CD4-positive, alpha-beta T cell (primary cell): ENCODE results near the gene SAMHD1. TPM values are rescaled to one million over a fixed set of nuclear protein-coding genes. Genes with fewer than 3 reads are reported as not detected.

Source experiments
- ATAC-seq: fragments of 200-7000 bp; cut with Tn5 transposase; one replicate; pipeline ENCODE4 v1.10.0; 2022; ENCODE audit warnings: mild to moderate bottlenecking; ENCODE audit not compliant: poor library complexity
- CTCF ChIA-PET: fragments of 350-600 bp; sonication (Branson Sonifier 250); formaldehyde crosslinking; loops from one replicate; lab custom pipeline; 2021; ENCODE audit warnings: antibody characterized with exemption, inconsistent platforms; lab: Charles Lee
- POLR2A ChIA-PET: fragments of 350-600 bp; sonication (Branson Sonifier 250); formaldehyde crosslinking; loops from one replicate; lab custom pipeline; 2021; ENCODE audit warnings: antibody characterized with exemption, inconsistent platforms; lab: Charles Lee
- DNase-seq, 14 experiments: peaks; one replicate each; pipeline ENCODE4 v3.0.0-alpha.2; 2013 to 2020; ENCODE audit warnings: mixed read lengths in 2 of 14
- H3K27ac ChIP-seq, 2 donors: one replicate each; pipeline versions ENCODE4 v1.5.1 to v1.7.0; 2013; ENCODE audit warnings: low read length in 2 of 2, low read depth in 1 of 2, mild to moderate bottlenecking in 1 of 2
- H3K27me3 ChIP-seq, 2 experiments: 1 replicate in 1 of 2; 2 replicates in 1 of 2; pipeline versions ENCODE4 v1.6.1 to v1.7.0; 2013; ENCODE audit warnings: low read length in 2 of 2, control low read depth in 1 of 2, mild to moderate bottlenecking in 1 of 2, moderate library complexity in 1 of 2; ENCODE audit not compliant: insufficient read depth in 2 of 2, control insufficient read depth in 1 of 2
- H3K36me3 ChIP-seq: one replicate; pipeline ENCODE4 v1.6.1; 2013; ENCODE audit warnings: low read length, control low read depth; ENCODE audit not compliant: insufficient read depth
- H3K4me1 ChIP-seq: one replicate; pipeline ENCODE4 v1.6.1; 2013; ENCODE audit warnings: low read length, control low read depth; ENCODE audit not compliant: insufficient read depth
- H3K4me3 ChIP-seq: one replicate; pipeline ENCODE4 v1.5.1; 2013; ENCODE audit warnings: mild to moderate bottlenecking, low read length, moderate library complexity
- H3K9me3 ChIP-seq, 2 experiments: 1 replicate in 1 of 2; 2 replicates in 1 of 2; pipeline versions ENCODE4 v1.6.1 to v1.7.0; 2013; ENCODE audit warnings: low read length in 2 of 2, mild to moderate bottlenecking in 2 of 2, control low read depth in 1 of 2, moderate library complexity in 1 of 2; ENCODE audit not compliant: control insufficient read depth in 1 of 2, insufficient read depth in 1 of 2
- H3K27ac Mint-ChIP-seq: one replicate; pipeline ENCODE4 v1.8.0; 2020; ENCODE audit warnings: mixed read lengths
- H3K27me3 Mint-ChIP-seq: one replicate; pipeline ENCODE4 v1.8.0; 2021; ENCODE audit warnings: mixed read lengths
- H3K36me3 Mint-ChIP-seq: one replicate; pipeline ENCODE4 v1.8.0; 2021; ENCODE audit warnings: low read depth, mixed read lengths
- H3K4me1 Mint-ChIP-seq: one replicate; pipeline ENCODE4 v1.8.0; 2021; ENCODE audit warnings: low read depth, mixed read lengths
- H3K4me3 Mint-ChIP-seq: one replicate; pipeline ENCODE4 v1.8.0; 2020; ENCODE audit warnings: mild to moderate bottlenecking, mixed read lengths
- H3K9me3 Mint-ChIP-seq: one replicate; pipeline ENCODE4 v1.8.0; 2020; ENCODE audit warnings: mixed read lengths
- CTCF ChIP-seq: fragments of 200-600 bp; IDR thresholded peaks from one replicate; pipeline ENCODE4 v1.8.0; 2022; ENCODE audit warnings: antibody characterized with exemption, mild to moderate bottlenecking
- intact Hi-C, 2 experiments: fragments of 100-400 bp; cut with DNase I in 1 of 2; cut with micrococcal nuclease in 1 of 2; formaldehyde crosslinking; loops; one replicate each; pipeline versions ENCODE4 v1.15.1 to v1.9.0; 2023 to 2025; cut with DNase I, micrococcal nuclease
- total RNA-seq, 174 experiments: library from RNA in 2 of 174; stranded (reverse) in 2 of 174; gene quantifications; one replicate each; pipeline ENCODE4 v1.2.3 and lab custom pipeline; 2021 to 2026

The SAMHD1 gene
- total RNA-seq, 2 experiments from 2014 or later = 232 to 239 TPM

GRCh38 chr20:36855241-36855657, 96.3 kb downstream of the SAMHD1 start:
- H3K36me3 ChIP-seq = no peaks in the 10 kb centered on the region
- no peaks in the 10 kb centered on the region for H3K27me3 Mint-ChIP-seq
- no peak for TF ChIP-seq CTCF
- H3K27ac ChIP-seq = no peak overlapping the region
- DNase-seq = no peak
- ATAC-seq = no peak
- no peak overlapping the region for H3K4me3 ChIP-seq
- POLR2A ChIA-PET = no interaction called here
- H3K9me3 ChIP-seq = peaks cover 0 to 1% of the 10 kb centered on the region in 2 experiments
- intact Hi-C loops = no loop called here
- CTCF ChIA-PET = no interaction called here
- H3K27me3 ChIP-seq = no peaks in the 10 kb centered on the region
- no peaks in the 10 kb centered on the region for H3K36me3 Mint-ChIP-seq
- H3K4me1 Mint-ChIP-seq = peaks cover 19% of the 10 kb centered on the region
- peak overlapping the region; percentile 38 for H3K27ac Mint-ChIP-seq
- H3K4me3 Mint-ChIP-seq = no peak overlapping the region
- H3K9me3 Mint-ChIP-seq = no peaks in the 10 kb centered on the region
- H3K4me1 ChIP-seq = peaks cover 17% of the 10 kb centered on the region

GRCh38 chr20:36854348-36855240, 96.9 kb downstream of the SAMHD1 start:
- peaks cover 0 to 5% of the 10 kb centered on the region in 2 experiments for H3K9me3 ChIP-seq
- no peak overlapping the region for H3K4me3 ChIP-seq
- Mint-ChIP-seq H3K36me3 (no peaks in the 10 kb centered on the region), H3K4me1 (peaks cover 19% of the 10 kb centered on the region), H3K27ac (no peak overlapping the region), H3K4me3 (no peak overlapping the region), H3K9me3 (no peaks in the 10 kb centered on the region), H3K27me3 (no peaks in the 10 kb centered on the region)
- POLR2A ChIA-PET = no interaction called here
- H3K4me1 ChIP-seq = peaks cover 17% of the 10 kb centered on the region
- CTCF ChIA-PET = no interaction called here
- H3K36me3 ChIP-seq = no peaks in the 10 kb centered on the region
- no peak for TF ChIP-seq CTCF
- H3K27ac ChIP-seq = no peak overlapping the region
- ATAC-seq = no peak
- H3K27me3 ChIP-seq = no peaks in the 10 kb centered on the region
- DNase-seq = no peak
- intact Hi-C loops = no loop called here

- Histone ChIP-seq H3K4me3 (no peak overlapping the region), H3K36me3 (no peaks in the 10 kb centered on the region), H3K27ac (no peak overlapping the region), H3K4me1 (peaks cover 15% of the 10 kb centered on the region), H3K9me3 (peaks cover 0 to 5% of the 10 kb centered on the region in 2 experiments), H3K27me3 (no peaks in the 10 kb centered on the region)
- no peaks in the 10 kb centered on the region for H3K27me3 Mint-ChIP-seq
- no peaks in the 10 kb centered on the region for H3K9me3 Mint-ChIP-seq
- H3K36me3 Mint-ChIP-seq = no peaks in the 10 kb centered on the region
- DNase-seq = no peak
- TF ChIP-seq CTCF = no peak
- ATAC-seq = no peak
- H3K4me1 Mint-ChIP-seq = peaks cover 15% of the 10 kb centered on the region
- ChIA-PET POLR2A (no interaction called here), CTCF (interaction anchor here (0.5 kb wide), 1 partner anchor 43 kb away, joined by 3 read pairs; no protein-coding TSS in a partner anchor)
- H3K4me3 Mint-ChIP-seq = no peak overlapping the region
- intact Hi-C loops = no loop called here
- no peak overlapping the region for H3K27ac Mint-ChIP-seq
These were observed 99.3 kb downstream of the SAMHD1 start for GRCh38 chr20:36852187-36852586.
